Nephron progenitor cell (in vitro differentiated cells): ENCODE results near the gene ISG15.
A peak's percentile ranks its signal among the peaks of the same experiment; 100 is the strongest.

Experiments used
- DNase-seq: peaks from one replicate; pipeline ENCODE4 v3.0.0; 2021
- H3K27ac Mint-ChIP-seq: 2 replicates; pipeline ENCODE4 v1.8.0; 2021; ENCODE audit warnings: mild to moderate bottlenecking, moderate library complexity, mixed read lengths
- H3K27me3 Mint-ChIP-seq: 2 replicates; pipeline ENCODE4 v1.8.0; 2021; ENCODE audit warnings: mild to moderate bottlenecking, low read depth, mixed read lengths; ENCODE audit not compliant: poor library complexity
- H3K36me3 Mint-ChIP-seq: 2 replicates; pipeline ENCODE4 v1.8.0; 2021; ENCODE audit warnings: low read depth, mixed read lengths
- H3K4me1 Mint-ChIP-seq: 2 replicates; pipeline ENCODE4 v1.8.0; 2021; ENCODE audit warnings: mixed read lengths
- H3K4me3 Mint-ChIP-seq: 2 replicates; pipeline ENCODE4 v1.8.0; 2021; ENCODE audit warnings: mild to moderate bottlenecking, moderate library complexity, mixed read lengths
- H3K9me3 Mint-ChIP-seq: 2 replicates; pipeline ENCODE4 v1.8.0; 2021; ENCODE audit warnings: mild to moderate bottlenecking, moderate library complexity, mixed read lengths
- TF ChIP-seq, protein P1 (sequence below): fragments of 200-600 bp; sonication (generic); IDR thresholded peaks from 2 replicates; pipeline ENCODE4 v1.5.0; 2021; ENCODE audit warnings: antibody characterized with exemption

Gene ISG15

DNA sequence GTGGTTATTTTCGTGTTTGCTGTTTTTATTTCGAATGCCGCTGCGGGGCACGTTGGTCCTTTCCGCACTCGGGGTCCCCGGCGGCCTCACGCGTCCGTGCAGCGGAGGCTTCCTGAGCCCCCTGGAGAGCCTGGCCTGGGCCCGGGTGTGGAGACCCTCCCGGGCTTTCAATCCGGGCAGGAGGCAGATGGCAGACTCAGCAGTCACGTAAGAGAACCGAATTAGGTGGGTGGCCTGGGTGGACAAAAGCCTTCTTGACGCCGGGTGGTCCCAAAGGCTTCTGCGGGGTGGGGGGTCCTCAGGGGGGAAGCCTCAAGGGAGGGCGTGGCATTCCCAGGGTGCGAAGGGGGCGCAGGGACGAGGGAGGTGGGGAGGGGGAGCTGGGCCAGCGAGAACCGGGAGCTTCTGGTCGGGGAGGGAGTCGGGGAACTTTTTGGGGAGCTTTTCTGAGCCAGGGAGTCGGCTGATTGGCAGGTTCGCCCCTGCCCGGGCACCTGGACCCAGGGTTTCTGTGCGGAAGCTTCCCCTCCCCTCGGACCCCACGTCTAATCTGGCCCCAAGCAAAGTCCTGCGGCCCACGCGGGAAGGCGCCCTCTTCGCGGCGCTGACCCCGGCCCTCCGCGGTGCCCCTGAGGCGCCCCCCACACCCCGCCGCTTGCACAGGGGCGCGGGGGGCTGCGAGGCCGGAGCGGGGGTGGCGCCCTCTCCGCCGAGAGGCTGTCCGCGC, 12.1 kb upstream of the ISG15 start:
- peak overlapping the region; percentile 95 for H3K27ac Mint-ChIP-seq
- H3K4me1 Mint-ChIP-seq, result peaks cover 34% of the 10 kb centered on the region
- TF ChIP-seq, protein P1, sequence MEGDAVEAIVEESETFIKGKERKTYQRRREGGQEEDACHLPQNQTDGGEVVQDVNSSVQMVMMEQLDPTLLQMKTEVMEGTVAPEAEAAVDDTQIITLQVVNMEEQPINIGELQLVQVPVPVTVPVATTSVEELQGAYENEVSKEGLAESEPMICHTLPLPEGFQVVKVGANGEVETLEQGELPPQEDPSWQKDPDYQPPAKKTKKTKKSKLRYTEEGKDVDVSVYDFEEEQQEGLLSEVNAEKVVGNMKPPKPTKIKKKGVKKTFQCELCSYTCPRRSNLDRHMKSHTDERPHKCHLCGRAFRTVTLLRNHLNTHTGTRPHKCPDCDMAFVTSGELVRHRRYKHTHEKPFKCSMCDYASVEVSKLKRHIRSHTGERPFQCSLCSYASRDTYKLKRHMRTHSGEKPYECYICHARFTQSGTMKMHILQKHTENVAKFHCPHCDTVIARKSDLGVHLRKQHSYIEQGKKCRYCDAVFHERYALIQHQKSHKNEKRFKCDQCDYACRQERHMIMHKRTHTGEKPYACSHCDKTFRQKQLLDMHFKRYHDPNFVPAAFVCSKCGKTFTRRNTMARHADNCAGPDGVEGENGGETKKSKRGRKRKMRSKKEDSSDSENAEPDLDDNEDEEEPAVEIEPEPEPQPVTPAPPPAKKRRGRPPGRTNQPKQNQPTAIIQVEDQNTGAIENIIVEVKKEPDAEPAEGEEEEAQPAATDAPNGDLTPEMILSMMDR, result no peak
- H3K36me3 Mint-ChIP-seq, result no peaks in the 10 kb centered on the region
- H3K9me3 Mint-ChIP-seq, result no peaks in the 10 kb centered on the region
- peaks cover 24% of the 10 kb centered on the region for H3K27me3 Mint-ChIP-seq
- peak overlapping the region; percentile 84 for H3K4me3 Mint-ChIP-seq
- no peak for DNase-seq

DNA sequence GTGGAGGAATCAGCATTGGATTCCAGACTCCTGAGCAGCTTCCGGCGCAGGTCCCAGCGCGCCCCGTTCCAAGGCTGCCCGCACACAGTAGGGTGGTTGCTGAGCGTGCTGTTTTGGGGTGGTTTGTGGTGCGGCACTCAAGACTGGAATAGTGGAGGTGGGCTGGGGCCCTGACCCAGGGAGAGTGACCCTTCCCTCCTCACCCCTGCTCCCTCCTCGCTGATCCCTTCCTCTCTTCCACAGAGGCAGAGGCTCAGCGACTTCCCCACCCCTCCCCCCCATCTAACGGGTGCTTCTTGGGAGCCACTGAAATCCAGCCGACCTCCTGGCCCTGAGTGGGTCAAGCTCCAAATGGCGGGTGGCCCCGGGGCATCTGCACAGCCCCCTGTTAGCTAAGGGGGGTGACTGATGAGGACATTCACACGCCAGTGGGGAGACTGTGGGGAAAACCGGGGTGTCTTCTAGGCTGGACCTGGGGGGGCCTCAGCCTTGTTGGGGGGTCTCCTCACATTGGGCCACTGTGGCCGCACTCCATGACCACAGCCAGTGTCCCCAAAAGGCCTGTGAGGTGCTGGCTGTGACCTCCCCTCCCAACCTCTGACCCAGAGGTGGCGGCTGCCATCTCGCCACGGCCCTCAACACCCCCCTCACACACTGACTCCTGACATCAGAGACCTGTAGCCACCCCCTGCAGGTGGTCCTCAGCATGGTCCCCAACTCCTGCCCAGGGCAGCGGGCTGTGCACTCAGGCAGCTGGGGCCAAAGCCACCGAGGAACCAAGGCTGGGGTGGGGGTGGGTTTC, 9.5 kb upstream of the ISG15 start:
- Mint-ChIP-seq H3K36me3 (peaks cover 7% of the 10 kb centered on the region), H3K27me3 (peaks cover 10% of the 10 kb centered on the region), H3K27ac (no peak overlapping the region), H3K4me1 (peaks cover 40% of the 10 kb centered on the region), H3K9me3 (peaks cover 6% of the 10 kb centered on the region), H3K4me3 (no peak overlapping the region)
- DNase-seq, result peak; percentile 10
- TF ChIP-seq, protein P1, result no peak

DNA sequence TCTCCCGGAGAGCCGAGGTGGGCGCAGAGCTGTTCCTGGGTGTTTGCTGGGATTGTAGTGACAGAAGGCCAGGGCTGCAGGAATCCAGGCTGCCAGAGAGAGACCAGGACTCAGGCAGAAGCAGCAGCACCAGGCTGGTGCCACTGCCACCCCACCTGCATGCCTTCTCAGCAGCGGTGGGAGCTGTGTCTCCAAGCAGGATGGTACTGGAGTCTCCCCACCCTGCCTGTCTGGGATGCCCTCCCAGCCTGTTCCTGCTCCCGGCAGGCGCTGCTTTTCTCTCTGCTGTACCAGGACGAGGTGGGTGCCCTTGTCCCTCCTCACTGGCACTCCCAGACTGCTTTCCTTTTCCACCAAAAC, 8.9 kb upstream of the ISG15 start:
- peaks cover 40% of the 10 kb centered on the region for H3K4me1 Mint-ChIP-seq
- peaks cover 9% of the 10 kb centered on the region for H3K9me3 Mint-ChIP-seq
- TF ChIP-seq, protein P1, result no peak
- DNase-seq, result no peak
- H3K27ac Mint-ChIP-seq, result peak overlapping the region; percentile 69
- peak overlapping the region; percentile 68 for H3K4me3 Mint-ChIP-seq
- peaks cover 9% of the 10 kb centered on the region for H3K27me3 Mint-ChIP-seq
- H3K36me3 Mint-ChIP-seq, result peaks cover 12% of the 10 kb centered on the region

DNA sequence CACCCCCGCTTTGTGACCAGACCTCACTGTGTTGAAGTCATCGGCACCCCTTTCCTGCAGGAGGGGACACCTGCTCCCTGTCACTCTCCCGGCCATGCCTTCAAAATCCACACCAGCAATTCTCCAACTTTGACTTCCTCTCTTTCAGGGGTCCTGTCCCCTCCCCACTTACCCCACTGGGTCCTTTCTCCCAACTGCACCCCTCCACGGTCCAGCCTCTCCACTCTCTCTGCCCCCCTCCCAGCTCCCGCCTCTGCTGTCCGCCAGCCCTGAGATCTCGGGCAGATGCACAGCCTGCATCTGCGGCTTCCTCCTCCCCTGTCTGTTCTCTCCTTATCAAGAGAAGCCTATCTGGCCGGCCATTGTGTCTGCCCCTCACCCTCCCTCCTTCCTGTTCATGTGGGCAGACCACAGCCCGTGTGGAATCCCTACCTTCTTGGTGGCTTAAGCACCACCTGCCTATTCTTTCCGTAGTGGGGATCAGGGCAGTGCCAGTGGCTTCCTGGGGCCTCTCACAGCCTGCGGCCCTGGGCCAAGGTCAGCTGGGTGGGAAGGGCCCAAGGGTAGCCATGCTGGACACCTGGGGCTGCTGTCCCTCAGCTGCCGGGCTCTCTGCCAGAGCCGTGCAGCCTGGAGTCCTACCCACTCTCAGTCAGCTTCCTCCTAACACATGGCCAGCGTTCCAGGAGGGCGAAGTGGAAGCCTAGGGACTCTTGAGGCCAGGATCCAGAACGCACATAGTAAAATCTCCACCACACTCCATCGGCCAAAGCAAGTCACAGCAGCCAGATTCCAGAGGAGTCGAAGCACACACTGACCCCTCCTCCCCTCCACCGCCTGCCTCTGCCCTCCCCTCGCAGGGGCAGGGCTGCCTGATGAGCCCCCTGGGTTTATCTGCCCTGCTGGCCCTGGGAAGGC, 8.3 kb upstream of the ISG15 start:
- H3K9me3 Mint-ChIP-seq, result peaks cover 9% of the 10 kb centered on the region
- peak overlapping the region; percentile 69 for H3K27ac Mint-ChIP-seq
- peak; percentile 60 for DNase-seq
- H3K4me1 Mint-ChIP-seq, result peaks cover 40% of the 10 kb centered on the region
- H3K36me3 Mint-ChIP-seq, result peaks cover 12% of the 10 kb centered on the region
- peaks cover 9% of the 10 kb centered on the region for H3K27me3 Mint-ChIP-seq
- TF ChIP-seq, protein P1, result no peak
- peak overlapping the region; percentile 68 for H3K4me3 Mint-ChIP-seq

DNA sequence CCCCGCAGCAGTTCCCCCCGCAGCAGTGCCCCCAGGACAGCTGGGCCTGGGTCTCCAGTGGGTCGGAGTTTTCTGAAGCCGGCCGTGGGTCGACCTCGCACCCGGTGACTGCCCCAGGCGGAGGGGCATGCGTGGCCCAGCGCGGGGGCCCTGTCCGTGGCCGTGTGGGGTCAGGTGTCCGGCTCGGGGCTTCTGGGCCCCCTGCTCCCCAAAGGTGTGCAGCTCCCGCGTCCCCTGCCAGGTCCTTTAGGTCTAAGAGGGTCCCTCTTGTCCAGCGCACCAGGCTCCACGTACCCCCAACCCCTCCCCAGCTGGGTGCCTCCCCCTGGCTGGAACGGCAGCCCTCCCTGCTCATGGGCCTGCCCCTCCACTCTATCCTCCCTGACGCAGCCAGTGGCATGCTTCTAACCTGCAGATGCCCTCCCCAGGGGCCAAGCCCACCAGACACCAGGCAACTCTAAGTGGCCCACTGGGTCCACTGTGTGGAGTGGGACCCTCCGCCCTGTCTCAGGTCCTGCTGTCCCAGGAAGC, 7.5 kb upstream of the ISG15 start:
- no peak for DNase-seq
- H3K27me3 Mint-ChIP-seq, result peaks cover 7% of the 10 kb centered on the region
- H3K9me3 Mint-ChIP-seq, result peaks cover 9% of the 10 kb centered on the region
- peaks cover 12% of the 10 kb centered on the region for H3K36me3 Mint-ChIP-seq
- peak overlapping the region; percentile 45 for H3K4me3 Mint-ChIP-seq
- peaks cover 40% of the 10 kb centered on the region for H3K4me1 Mint-ChIP-seq
- no peak overlapping the region for H3K27ac Mint-ChIP-seq
- TF ChIP-seq, protein P1, result no peak
